Neural crest cell (in vitro differentiated cells): ENCODE results near the gene LCAT. TPM values are rescaled to one million over a fixed set of nuclear protein-coding genes. Genes with fewer than 3 reads are reported as not detected.

ENCODE experiments used
- DNase-seq: peaks from one replicate; pipeline ENCODE4 v3.0.0; 2021; ENCODE audit warnings: low read depth, mixed read lengths, low spot score
- H3K27ac Mint-ChIP-seq: one replicate; pipeline ENCODE4 v1.8.0; 2021; ENCODE audit warnings: mild to moderate bottlenecking, mixed read lengths; ENCODE audit not compliant: unreplicated experiment
- H3K27me3 Mint-ChIP-seq: 2 replicates; pipeline ENCODE4 v1.8.0; 2021; ENCODE audit warnings: low read depth, mild to moderate bottlenecking, mixed read lengths
- H3K36me3 Mint-ChIP-seq: 2 replicates; pipeline ENCODE4 v1.8.0; 2021; ENCODE audit warnings: low read depth, mild to moderate bottlenecking, mixed read lengths
- H3K4me1 Mint-ChIP-seq: 2 replicates; pipeline ENCODE4 v1.8.0; 2021; ENCODE audit warnings: mixed read lengths
- H3K4me3 Mint-ChIP-seq: one replicate; pipeline ENCODE4 v1.8.0; 2021; ENCODE audit warnings: mild to moderate bottlenecking, mixed read lengths
- H3K9me3 Mint-ChIP-seq: 2 replicates; pipeline ENCODE4 v1.8.0; 2021; ENCODE audit warnings: mixed read lengths
- CTCF ChIP-seq: fragments of 200-600 bp; sonication (generic); conservative IDR thresholded peaks from 2 replicates; pipeline ENCODE4 v1.5.0; 2021; ENCODE audit warnings: antibody characterized with exemption, mild to moderate bottlenecking
- total RNA-seq: library from RNA; stranded (reverse); gene quantifications from 2 replicates; pipeline ENCODE4 v1.2.1, GENCODE V29; 2021

LCAT gene
- total RNA-seq, 1 donor from 2014 or later = 16.6 TPM

GRCh38 chr16:67933805-67934204, 10.1 kb downstream of the LCAT start:
- Mint-ChIP-seq H3K9me3 (no peaks in the 10 kb centered on the region), H3K4me1 (peaks cover 30% of the 10 kb centered on the region), H3K27me3 (peaks cover 7% of the 10 kb centered on the region), H3K27ac (no peak overlapping the region), H3K36me3 (peaks cover 3% of the 10 kb centered on the region), H3K4me3 (peak overlapping the region; percentile 99)
- no peak for DNase-seq
- TF ChIP-seq CTCF = no peak

- no peak for TF ChIP-seq CTCF
- no peak for DNase-seq
- Mint-ChIP-seq H3K4me3 (peak overlapping the region; percentile 47), H3K9me3 (no peaks in the 10 kb centered on the region), H3K27me3 (peaks cover 7% of the 10 kb centered on the region), H3K4me1 (peaks cover 29% of the 10 kb centered on the region), H3K36me3 (peaks cover 3% of the 10 kb centered on the region), H3K27ac (no peak overlapping the region)
Observed at GRCh38 chr16:67932462-67932840, 11.5 kb downstream of the LCAT start.

GRCh38 chr16:67931712-67932461, 12.0 kb downstream of the LCAT start, which contains the start of gene CTRL:
TSS of gene CTRL (minus strand) at chr16:67931862. CDS start at chr16:67931852, 10 bp downstream.
- peak within 1 kb of the TSS; percentile 76 for H3K4me3 Mint-ChIP-seq

GRCh38 chr16:67930678-67931211, 13.2 kb downstream of the LCAT start:
- H3K4me1 Mint-ChIP-seq = peaks cover 19% of the 10 kb centered on the region
- H3K36me3 Mint-ChIP-seq = peaks cover 2% of the 10 kb centered on the region
- TF ChIP-seq CTCF = no peak
- H3K4me3 Mint-ChIP-seq = peak overlapping the region; percentile 76
- H3K9me3 Mint-ChIP-seq = no peaks in the 10 kb centered on the region
- DNase-seq = no peak
- H3K27ac Mint-ChIP-seq = no peak overlapping the region
- peaks cover 6% of the 10 kb centered on the region for H3K27me3 Mint-ChIP-seq

More at GRCh38 chr16:67931712-67932461, 12.0 kb downstream of the LCAT start, which contains the start of gene CTRL:
- no peak for DNase-seq
- Mint-ChIP-seq H3K27ac (no peak within 1 kb of the TSS), H3K4me1 (peaks cover 24% of the 10 kb centered on the region), H3K36me3 (peaks cover 3% of the 10 kb centered on the region), H3K9me3 (no peaks in the 10 kb centered on the region), H3K27me3 (peaks cover 7% of the 10 kb centered on the region)
- peak; percentile 35 for TF ChIP-seq CTCF

GRCh38 chr16:67930191-67930590, 13.7 kb downstream of the LCAT start:
- Mint-ChIP-seq H3K4me1 (peaks cover 13% of the 10 kb centered on the region), H3K9me3 (no peaks in the 10 kb centered on the region), H3K36me3 (no peaks in the 10 kb centered on the region), H3K4me3 (no peak overlapping the region), H3K27ac (no peak overlapping the region), H3K27me3 (peaks cover 4% of the 10 kb centered on the region)
- no peak for DNase-seq
- TF ChIP-seq CTCF = no peak
